NCI-H1092 treated with DMSO at 0.1 percent for 48 hours (cell line): ENCODE measurements around the gene JAKMIP1.

Experiments
- DNase-seq: peaks from one replicate; lab custom pipeline; 2025; lab: John Stamatoyannopoulos, UW

Gene JAKMIP1

DNA sequence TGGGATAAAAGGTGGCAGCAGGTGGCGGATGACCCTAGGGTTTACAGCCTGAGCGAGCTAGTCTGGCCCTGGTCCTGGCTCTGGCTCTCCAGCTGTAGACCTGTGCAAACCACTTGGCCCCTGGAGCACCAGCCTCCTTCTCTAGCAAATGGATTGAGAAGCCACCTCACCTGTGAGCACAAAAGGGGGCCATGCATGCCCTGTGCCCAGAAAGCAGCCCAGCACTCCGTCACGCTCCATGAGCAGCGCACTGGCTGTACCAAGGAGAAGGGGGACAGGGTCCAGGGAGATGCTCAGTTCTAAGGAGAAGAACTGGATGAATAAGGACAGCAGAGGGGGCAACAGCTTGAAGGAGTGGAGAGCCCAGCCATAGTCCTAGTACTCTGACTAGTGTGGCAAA is 135.2 kb downstream of the JAKMIP1 start:
- no peak for DNase-seq

DNA sequence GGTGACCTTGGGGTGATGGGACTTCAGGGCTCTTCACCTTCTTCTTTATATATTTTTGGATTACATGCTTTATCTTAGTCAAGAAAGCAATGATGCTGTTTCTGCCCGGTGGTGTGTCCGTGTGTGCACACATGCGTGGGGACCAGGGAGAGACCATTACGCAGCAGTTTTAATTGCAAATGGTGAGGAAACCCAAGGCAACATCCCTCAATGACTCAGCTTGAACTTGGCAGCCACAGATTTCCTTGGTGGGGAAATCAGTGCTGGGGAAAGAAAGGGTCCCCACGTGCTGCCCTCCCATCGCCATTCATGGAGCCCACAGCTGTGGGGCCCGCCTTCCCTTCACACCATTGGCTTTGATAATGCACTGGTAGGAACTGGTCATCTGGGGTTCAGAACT is 136.0 kb downstream of the JAKMIP1 start:
- DNase-seq, result no peak

DNA sequence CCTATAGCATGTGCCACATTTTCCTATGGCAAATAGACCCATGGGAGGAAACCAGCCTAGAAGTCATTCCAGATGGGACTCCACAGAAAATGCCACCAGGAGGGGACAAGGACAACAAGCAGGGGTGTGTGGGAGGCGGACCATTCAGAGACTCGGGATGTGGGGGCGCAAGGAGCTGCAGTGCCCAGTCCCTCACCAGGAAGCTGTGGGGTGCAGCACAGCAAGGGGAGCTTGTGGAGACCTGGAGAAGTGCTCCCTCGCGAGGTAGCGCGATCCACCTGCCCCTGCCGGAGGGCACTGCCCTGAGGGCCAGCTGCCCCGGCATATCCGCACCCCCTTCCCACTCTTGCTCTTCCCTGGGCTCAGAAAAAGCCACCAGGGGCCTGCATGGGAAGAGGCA is 136.7 kb downstream of the JAKMIP1 start:
- DNase-seq, result no peak

DNA sequence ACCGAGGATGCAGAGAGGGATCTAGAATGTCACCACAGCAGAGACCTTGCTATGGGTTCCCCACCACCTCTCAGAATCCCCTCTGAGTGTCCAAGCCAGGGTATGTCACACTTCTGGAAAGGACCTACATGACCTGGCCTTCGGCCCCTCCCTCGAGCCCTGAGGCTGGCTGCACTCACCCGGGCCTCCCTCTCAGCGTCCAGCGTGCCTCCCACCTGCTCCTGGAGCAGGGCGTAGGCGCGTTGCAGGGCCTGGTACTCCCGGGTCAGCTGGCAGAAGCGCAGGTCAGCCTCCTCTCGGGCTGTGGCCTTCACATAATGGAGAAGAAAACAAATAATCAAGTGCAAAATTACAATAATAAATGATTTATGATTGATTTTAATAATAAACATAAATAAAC is 138.2 kb downstream of the JAKMIP1 start:
- no peak for DNase-seq

DNA sequence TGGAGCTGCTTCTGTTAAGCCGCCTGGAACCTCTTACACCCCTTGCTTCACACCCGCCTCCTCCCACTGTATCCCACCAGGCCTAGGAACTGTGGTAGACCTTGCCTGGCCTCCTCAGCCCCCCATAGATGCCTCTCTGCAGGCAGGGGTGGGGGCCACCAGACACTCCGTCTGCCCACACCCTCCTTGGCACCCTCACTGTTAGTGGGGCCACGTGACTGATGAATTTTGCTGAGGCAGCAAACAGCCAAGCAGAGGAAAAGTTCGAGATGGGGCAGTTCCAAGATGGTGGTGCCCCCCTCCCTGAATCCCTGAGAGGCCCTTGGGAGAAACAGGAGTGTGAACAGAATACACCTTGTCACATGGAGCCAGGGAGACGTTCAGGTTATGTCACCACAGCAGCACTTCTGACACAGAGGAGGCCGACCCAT is 141.0 kb downstream of the JAKMIP1 start:
- no peak for DNase-seq

DNA sequence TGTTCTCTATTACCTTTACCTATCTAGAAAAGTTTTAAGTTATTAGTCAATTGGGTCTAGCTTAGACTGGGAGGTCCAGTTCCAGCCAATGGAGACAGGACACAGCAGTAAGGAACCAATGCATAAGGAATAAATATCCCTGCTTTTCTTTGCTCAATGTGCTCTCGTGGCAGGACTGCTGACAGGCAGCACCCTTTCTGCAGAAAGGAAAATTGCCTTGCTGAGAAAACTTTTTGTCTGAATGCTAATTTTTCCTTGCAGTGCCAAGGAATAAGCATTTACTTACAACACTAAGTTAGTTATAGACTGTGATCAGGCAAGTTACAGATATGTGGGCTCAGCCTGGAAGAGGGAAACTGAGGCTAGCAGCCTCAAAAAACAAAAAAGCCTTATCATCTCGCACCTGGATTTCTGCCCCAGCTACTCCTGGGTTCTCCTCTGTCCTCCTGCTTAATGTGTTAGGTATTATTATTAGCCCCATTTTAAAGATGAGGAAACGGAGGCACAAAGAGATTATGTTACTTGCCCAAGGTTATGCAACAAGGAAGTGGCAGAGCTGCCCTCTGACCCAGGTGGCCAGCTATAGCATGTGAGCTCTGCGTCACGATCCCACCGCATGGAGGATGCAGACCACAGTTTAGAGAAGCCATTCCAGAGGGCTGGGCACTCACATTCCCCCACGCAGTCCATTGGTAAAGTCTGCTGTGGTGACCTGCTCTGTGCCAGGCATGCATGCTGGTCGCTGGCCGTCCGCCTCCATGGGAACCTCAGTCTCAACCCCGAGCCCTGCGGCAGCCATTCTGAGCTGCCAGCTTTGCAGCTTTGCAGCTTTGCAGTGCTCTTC is 141.6 kb downstream of the JAKMIP1 start:
- DNase-seq, result no peak

DNA sequence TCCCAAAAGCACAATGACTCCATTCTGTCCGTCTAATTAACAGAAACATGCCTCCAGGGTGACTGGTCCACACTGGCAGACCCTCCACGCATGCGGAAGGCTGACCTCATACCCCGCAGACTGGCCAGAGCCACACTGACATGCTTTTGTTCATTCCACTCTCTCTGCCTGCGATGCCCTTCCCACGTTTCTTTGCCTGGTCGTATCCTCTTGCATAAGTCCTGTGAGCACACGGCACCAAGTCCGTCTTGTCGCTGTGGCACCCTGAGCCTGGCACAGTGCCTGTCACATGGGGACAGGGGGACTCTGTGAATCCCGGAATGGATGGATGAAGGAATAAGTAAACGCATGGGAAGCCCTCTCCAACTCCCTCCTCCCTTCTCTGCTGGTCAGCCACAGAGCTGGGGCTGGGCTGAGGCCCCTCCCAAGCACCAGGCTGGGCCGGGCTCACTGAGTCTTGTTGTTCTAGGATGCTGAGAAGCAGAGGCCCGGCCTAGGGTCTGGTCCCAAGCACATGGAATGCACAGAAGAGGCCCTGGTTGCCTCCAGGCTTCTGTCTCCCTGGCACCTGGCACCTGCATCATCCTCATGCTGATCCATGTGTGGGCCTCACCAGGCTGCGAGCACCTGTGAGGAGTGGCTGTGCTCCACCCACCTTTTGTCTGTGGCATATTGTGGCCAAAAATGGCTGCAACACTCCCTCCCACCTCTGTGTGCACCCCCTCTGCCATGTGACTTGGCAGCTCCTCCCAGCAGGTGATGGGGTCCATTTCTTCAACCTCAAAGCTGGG is 143.2 kb downstream of the JAKMIP1 start:
- no peak for DNase-seq

DNA sequence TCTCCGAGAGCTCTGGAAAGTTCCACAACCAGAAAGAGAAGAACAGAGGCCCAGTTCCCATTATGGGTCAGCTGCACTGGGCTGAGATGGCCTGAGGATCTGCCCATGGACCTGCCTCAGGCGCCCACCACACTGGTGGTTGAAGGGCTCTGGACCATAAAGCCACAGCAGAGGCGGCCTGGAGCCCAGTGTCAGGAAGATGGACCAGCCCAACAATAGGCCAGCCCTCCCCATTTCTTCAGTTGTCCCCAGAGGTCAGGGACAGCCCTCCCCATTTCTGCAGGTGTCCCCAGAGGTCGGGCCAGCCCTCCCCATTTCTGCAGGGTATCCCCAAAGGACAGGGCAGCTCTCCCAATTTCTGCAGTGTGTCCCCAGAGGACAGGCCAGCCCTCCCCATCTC is 144.9 kb downstream of the JAKMIP1 start:
- DNase-seq, result no peak

DNA sequence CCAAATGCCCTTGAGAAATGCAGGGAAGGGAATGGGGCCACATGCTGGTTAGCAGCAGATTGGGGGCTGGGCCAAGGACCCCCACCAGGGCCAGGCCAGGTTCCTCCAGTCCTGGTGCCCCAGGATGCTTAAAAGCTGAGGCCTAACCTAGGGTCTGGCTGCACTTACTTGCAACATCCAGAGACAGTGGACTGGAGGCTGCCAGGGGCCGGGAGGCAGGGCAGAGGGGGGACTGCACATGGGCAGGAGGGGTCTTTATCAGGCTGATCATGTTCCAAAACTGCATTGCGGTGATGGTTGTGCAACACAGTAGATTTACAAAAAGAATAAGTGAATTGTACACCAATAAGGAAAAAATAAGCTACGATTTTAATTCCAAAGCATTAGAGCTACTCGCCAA is 145.3 kb downstream of the JAKMIP1 start:
- no peak for DNase-seq

DNA sequence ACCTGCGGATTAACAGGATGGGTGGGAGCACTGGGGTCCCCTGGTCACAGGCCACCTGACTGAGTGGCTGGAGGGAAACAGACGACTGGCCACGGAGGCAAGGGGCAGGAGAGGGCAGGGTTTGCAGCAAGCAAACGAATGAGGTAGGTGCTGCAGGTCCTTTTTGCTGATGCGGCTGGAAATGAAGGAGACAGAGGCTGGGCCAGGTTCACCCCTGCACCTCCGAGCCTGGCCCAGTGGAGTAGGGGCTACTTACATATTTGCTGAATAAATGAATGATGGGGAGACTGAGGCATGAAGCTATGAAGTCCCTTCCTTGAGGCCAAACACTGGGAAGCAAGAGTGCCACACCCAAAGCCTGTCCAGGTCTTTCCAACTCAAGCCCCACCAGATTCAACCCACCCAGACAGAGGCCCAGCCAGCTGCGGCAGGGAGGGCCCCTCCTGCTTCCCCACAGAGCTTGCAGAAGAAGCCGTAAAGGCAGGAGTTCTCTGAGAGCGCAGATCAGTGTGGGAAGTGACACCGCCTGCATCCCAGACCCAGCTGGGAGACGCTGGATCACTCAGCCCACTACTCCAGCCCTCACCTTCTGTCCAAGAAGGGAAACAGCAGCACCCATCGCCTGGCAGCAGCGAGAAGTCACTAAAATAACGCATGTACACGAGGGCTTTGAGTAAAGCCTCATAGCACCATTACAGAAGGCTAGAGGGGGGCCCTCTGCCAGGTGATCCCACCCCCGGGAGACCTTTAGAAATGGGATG is 146.0 kb downstream of the JAKMIP1 start:
- DNase-seq, result no peak

DNA sequence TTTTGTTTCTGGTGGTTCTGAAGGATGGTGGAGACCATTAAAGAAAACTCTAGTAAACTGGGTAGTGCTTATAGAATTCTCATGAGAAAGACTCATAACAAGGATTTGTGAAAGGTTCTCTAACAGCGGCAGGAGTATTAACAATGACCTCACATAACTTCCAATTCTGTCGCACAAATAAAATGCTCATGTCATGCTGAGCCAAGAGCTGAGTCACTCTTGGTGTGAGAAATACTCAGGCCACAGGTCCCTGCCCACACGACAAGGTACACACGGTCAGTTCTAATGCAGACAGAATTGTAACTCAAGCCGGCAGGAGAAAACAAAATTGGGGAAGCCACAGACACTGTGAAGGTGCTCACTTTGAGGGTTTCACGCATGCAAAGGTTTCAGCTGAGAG is 147.7 kb downstream of the JAKMIP1 start:
- DNase-seq, result no peak

DNA sequence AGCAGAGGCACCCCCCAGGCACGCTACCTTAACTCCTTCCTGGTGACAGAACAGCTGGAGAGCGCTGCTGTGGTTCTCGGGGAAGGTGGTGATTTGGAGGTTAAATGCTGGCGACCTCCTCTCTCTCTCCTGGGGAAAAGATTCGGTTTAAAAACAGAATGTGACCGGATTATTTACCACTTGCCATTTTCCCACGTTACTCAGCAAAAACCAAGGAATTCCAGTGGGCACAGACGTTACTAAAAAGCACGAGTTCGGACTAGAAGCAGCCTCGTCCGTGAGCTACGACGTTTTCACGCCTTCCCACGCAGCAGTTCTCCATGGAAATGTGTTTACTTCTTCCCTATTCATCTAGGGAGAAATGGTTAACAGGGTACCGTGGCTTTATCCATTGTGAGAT is 149.8 kb downstream of the JAKMIP1 start:
- DNase-seq, result no peak

DNA sequence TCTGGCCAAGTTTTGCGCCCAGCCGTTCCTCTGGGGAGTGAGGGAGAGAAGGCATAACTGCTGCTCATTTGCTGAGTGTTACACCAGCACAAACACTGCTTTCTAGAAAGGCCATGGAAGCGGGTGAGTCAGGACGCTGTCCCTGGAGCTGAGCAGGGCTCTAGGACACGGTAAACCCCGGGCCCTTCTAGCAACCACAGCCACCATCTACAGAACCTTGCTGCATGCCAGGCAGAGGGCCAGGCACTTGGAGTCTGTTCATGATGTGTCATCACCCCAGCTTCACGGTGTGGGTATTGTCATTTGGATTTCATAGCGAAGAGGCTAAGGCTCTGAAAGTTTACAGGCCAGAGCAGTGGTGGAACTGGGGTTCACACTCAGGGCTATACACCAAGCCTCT is 150.4 kb downstream of the JAKMIP1 start:
- DNase-seq, result no peak

DNA sequence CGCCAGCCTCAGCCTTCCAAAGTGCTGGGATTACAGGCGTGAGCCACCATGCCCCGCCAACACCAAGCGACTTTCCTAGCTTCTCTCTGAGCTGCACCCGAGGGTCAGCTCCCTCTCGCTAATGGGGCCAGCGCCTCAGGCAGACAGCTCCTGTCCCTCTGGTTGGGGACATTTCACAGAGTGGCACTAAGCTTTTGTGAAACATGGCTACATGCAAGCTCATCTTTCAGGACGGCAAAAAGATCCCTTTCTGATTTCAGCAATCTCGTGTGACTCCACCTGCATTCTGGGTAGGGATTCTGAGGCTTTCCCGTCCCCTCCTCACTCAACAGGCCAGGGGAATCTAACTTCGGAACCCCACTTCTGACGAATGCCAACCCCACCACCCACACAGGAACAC is 151.1 kb downstream of the JAKMIP1 start:
- no peak for DNase-seq

DNA sequence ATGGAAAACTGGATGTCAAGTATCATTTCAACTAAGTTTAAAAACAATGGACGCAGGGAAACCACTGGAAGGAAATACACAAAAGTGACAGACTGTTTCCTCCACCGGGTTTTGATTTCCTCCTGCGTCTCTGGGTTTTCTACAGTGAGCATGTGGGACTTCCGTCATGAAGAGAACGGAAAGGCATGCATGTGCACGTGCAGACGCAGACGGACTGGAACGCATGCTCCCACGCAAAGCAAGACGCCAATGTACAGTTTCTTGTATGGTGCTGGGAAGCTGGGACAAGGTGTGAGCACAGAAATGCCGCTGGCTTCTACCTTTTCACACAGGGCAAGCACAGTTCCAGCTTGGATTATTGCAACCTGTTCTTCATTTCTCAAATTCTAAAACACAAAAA is 151.8 kb downstream of the JAKMIP1 start:
- DNase-seq, result no peak

DNA sequence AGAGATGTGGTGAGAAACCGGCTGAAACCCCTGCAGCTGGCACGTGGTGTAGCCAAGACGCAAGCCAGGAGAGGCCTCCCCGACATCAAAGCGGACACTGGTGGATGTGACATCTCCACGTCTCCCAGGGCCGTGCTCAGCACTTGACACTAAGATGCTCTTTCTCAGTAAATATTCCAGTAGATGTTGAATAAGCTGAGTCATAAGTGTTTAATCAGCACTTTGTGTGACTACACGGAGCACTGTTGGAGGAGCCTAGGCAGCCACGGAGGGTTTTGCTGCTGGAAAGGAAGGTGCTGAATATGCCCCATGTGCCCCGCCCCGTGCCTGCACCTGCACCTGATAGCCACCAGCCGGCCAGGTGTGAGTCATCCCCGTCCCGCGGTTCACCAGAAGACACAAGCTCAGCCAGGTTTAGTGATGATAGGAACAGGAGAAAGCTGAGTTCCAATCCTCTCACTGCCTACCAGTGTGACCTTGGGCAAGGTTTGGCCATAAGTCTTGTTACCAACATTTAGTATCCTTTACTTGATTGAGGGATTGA is 153.1 kb downstream of the JAKMIP1 start:
- DNase-seq, result no peak

DNA sequence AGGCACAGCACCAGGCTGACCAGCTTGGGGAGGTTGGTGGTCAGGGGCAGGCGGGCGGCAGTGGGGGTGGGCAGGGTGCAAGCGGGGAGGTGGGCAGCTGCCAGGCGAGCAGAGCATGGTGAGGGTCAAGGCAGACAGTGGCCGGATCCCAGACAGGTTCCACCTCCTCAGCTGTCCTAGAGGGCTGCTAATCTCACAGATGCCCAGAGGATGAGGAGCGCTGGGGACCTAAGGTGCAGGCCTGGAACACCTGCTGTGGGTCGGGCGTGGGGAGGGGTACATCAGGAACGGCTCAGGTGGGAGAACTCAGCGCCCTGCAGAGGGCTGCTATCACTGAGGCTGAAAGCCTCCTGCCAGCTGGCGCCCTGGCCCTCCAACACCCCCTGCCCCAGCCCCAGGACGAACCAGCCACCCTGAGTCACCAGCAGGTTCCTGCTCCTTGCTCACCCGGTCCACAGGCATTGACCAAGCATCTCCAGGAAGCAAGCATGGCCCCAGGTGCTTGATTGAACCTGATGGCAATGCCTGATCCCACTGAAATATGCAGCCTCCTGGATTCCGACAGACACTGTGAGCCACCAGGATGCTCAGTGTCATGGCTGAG is 153.7 kb downstream of the JAKMIP1 start:
- no peak for DNase-seq

DNA sequence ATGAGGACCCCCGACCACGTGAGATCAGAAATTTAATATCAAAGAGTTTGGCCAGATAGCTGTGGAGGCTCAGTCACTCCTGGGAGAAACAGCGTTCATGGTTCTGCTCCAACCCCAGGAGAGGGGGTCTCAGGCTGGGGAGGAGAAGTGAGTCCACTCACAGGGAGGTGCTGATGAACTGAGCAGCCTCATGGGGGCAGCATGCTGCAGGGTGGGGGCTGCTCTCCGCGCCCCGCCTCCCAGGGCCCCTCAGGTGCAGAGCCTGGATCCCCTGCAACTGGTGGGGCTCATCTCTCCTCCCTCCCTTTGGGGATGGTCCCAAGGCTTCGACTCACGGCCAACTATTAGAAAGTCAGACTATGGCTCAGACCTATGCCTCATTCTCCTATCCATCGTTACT is 155.5 kb downstream of the JAKMIP1 start:
- DNase-seq, result peak; percentile 26

DNA sequence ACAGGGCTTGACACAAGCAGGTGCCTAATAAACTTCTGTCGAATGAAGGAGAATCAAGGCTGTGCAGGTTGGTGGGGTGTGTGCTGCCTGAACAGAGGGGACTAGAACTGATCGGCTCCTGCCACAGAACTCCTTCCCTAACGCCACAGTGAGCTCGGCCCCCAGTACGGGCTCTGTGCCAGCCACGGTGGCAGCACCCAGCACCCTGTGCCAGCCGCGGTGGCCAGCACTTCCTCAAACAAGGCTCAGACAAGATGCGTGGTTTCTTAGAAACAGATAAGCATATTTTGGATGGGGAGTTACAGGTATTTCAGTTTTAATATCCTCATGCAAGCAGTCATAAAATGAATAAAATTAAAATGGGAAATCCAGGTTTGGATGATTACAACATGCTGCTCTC is 156.1 kb downstream of the JAKMIP1 start:
- peak; percentile 47 for DNase-seq

DNA sequence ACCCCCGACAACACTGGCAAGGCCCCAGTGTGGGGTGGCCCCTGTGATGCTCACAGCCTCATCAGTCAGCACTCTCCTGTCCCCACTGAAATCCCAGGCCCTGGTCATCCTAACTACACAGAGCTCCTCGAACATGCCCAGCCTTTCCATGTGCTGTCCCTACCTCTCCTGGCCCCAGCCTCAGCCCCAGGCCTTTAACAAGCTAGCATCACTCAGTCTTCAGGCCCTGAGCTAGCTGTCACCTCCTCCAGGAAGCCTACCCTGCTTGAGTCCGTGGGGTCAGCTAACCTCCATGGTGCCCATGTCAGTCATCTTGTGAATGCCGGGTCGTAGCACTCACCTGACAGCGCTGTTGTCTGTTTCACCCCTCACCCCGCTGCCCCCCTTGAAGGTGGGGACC is 156.5 kb downstream of the JAKMIP1 start:
- no peak for DNase-seq

DNA sequence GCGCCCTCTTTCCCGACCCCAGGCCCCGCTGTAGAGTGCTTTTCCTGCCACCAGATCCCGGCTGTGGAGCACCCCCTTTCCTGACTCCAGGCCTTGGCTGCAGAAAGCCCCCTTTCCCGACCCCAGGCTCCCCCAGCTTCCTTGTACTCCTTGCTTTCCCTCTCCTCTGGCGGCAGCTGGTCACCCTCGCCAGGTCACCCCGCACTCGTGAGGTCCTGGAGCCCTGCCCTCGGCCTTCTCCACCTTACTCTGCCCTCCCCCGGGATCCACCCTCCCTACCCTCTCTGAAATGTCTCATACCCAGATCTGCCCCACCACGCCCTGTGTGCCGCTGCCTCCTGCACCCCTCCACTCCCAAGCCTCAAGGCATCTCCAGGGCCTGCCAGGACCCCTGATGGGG is 157.2 kb downstream of the JAKMIP1 start:
- no peak for DNase-seq
